OCI-LY7 (cell line): Measurements from ENCODE around the gene ARHGAP9.

Experiments
- EZH2phosphoT487 ChIP-seq: fragments of 200-600 bp; sonication (generic); IDR thresholded peaks from 2 replicates; pipeline ENCODE4 v1.6.1; 2018; ENCODE audit warnings: low read depth, borderline replicate concordance, mild to moderate bottlenecking, mixed run types, antibody characterized with exemption, low read length, moderate library complexity, mixed read lengths
- TF ChIP-seq, protein P1 (sequence below): fragments of 200-600 bp; sonication (generic); conservative IDR thresholded peaks from 2 replicates; pipeline ENCODE4 v1.5.1; 2014; ENCODE audit warnings: mild to moderate bottlenecking, antibody characterized with exemption, low read length, moderate library complexity, mixed read lengths

DNA sequence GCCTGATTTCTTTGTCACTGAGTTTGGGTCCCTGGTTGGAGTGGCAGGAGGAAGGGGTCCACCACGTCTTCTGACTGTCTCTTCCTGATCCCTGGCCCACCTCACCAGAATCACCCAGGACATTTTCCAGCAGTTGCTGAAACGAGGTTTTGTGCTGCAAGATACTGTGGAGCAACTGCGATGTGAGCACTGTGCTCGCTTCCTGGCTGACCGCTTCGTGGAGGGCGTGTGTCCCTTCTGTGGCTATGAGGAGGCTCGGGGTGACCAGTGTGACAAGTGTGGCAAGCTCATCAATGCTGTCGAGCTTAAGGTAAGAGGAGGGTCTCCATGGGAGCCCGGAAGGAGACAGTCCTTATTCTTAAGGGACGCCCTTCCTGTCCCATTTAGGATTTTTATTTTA lies 20.5 kb upstream of the ARHGAP9 start:
- TF ChIP-seq, protein P1, sequence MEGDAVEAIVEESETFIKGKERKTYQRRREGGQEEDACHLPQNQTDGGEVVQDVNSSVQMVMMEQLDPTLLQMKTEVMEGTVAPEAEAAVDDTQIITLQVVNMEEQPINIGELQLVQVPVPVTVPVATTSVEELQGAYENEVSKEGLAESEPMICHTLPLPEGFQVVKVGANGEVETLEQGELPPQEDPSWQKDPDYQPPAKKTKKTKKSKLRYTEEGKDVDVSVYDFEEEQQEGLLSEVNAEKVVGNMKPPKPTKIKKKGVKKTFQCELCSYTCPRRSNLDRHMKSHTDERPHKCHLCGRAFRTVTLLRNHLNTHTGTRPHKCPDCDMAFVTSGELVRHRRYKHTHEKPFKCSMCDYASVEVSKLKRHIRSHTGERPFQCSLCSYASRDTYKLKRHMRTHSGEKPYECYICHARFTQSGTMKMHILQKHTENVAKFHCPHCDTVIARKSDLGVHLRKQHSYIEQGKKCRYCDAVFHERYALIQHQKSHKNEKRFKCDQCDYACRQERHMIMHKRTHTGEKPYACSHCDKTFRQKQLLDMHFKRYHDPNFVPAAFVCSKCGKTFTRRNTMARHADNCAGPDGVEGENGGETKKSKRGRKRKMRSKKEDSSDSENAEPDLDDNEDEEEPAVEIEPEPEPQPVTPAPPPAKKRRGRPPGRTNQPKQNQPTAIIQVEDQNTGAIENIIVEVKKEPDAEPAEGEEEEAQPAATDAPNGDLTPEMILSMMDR, result no peak
- no peak for TF ChIP-seq EZH2phosphoT487
